HG02759 (cell line): ENCODE data around the gene NSD2.
A peak's percentile ranks its signal among the peaks of the same experiment; 100 is the strongest.
"Not testable (repeated sequence)": the region's sequence is repeated elsewhere in the genome, so short reads cannot be mapped to it uniquely, and the experiment has no call there.

ENCODE experiments used
- ATAC-seq: cut with Tn5 transposase; IDR thresholded peaks from one replicate; pipeline ENCODE4 v1.9.1; 2021; ENCODE audit warnings: mild to moderate bottlenecking, moderate library complexity; ENCODE audit not compliant: unreplicated experiment

Gene NSD2

GRCh38 chr4:1870578-1871443 lies at the start of gene NSD2:
Gene NSD2, plus strand, starts transcription at chr4:1871393. Its CDS starts 29,262 bp downstream, at chr4:1900655.
- ATAC-seq, result peak; percentile 71

- no peak for ATAC-seq
Observed at GRCh38 chr4:1821679-1822567, 49.3 kb upstream of the NSD2 start.

DNA sequence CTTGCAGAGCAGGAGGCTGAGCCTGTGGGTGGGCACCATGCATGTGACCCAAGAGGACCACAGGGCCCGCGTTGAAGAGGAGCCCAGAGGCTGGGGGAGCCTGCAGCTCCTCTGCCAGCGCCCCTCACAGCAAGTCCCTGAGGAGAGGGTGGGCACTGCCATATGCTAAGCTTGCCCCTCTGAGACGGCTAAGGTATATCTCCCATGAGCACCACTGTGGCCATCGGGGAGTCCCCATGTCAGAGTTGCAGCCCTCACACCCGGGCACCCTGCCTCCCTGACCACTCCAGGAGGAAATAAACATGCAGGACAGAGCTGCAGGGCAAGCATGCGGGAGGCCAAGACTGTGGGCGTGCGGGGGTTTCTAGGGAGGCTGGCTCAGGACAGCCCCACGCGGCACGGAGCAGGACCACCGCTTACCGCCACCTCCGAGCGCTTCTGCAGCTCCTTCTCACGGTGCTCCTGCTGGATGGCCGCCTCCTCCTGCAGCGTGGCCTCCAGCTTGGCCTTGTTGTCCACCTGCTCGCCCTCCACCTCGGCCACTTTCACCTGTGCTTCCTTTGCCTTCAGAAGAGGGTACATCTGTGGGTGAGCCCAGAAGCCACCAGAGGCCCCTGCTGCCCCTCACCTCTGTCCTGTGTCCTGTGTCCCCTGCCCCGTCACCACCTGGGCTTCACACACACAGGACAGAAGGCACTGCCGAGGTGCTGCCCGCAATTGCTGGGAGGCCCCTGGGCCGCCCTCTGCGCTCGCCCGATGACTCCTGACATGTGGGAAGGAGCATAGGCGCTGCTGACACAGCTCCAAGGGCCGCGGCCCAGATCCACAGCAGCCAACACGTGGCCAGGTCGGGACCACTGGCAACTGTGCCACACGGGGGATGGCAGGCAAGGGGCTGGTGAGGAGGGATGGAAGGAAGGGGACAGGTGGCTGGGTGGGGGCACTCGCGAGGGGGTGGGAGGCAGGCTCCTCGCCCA lies 48.3 kb upstream of the NSD2 start:
- ATAC-seq, result no peak

DNA sequence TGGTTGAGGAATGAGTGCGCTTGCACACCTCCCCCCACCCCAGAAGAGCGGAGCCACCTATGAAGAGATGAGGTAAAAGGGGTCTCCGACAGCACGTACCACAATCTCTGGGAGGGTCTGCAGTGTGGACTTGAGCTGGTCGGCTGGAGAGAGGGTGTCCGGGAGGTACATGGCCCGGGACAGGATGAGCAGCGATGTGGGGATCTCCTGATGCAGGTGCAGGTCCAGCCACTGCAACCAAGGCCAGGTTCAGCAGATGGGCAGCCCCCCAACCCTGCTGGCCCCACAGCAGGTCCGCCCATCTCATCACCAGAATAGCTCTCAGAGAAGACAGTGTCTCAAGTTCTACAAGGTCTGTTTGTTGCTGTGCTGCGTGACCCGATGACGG lies 47.7 kb upstream of the NSD2 start:
- no peak for ATAC-seq

GRCh38 chr4:1824746-1825145 lies 46.4 kb upstream of the NSD2 start:
- no peak for ATAC-seq

DNA sequence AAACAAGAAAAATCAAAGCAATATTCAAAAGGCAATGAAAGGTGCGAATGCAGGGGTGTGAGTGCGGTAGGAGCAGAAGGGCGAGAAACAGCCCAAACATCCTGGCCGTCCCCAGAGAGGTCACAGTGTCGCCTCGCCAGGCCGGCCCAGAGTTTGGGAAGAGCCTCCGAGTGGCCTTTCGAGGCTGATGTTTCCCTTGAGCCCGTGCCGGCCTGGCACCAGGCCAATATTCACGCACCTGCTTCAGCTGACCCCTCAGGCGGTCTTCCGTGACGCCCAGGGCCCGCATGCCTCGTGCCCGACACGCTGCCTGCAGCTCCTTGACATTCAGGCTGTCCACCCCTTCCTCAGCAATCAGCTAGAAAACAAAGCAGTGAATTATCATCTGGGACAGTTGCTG lies 45.9 kb upstream of the NSD2 start:
- no peak for ATAC-seq

- ATAC-seq, result no peak
Observed at GRCh38 chr4:1826531-1827350, 44.5 kb upstream of the NSD2 start.

GRCh38 chr4:1830234-1830633 lies 41.0 kb upstream of the NSD2 start:
- no peak for ATAC-seq

GRCh38 chr4:1830642-1831228 lies 40.5 kb upstream of the NSD2 start:
- no peak for ATAC-seq

- ATAC-seq, result no peak
Observed at GRCh38 chr4:1831331-1831730, 39.9 kb upstream of the NSD2 start.

- ATAC-seq, result no peak
Observed at GRCh38 chr4:1832690-1833089, 38.5 kb upstream of the NSD2 start.

DNA sequence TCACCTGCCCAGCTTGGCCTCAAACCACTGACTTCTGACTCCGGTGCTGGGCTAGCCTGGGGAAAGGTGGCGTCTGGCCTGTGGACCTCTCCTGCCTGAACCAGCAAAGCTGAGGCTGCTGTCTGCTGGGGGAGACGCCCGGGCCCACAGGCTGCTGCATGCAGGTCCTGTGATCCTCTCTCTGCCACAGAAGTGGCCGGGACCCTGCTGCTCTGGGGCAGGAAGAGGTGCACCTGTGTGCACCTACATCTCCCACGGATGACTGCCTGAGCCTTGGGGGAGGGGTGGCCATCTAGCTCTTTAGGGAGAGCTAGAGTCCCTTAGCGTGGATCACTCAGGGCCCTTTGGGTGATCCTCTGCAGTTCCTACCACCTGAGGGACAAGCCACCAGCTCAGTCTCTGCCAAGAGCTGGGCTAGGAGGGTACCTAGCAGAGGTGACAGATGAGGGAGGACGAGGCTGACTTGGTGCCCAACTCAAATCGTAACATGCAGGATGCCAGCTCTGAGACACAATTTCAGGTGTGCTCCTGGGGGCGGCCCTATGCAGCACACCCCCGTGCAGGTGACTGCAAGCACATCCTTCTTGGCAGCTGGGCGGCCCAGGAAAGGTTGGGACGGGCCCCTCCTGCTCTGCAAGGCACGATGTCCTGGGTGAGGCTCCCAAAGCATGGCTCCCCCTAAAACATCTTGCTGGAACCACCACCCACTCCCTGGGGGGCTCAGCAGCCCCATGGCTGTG lies 37.7 kb upstream of the NSD2 start:
- ATAC-seq, result peak; percentile 20

DNA sequence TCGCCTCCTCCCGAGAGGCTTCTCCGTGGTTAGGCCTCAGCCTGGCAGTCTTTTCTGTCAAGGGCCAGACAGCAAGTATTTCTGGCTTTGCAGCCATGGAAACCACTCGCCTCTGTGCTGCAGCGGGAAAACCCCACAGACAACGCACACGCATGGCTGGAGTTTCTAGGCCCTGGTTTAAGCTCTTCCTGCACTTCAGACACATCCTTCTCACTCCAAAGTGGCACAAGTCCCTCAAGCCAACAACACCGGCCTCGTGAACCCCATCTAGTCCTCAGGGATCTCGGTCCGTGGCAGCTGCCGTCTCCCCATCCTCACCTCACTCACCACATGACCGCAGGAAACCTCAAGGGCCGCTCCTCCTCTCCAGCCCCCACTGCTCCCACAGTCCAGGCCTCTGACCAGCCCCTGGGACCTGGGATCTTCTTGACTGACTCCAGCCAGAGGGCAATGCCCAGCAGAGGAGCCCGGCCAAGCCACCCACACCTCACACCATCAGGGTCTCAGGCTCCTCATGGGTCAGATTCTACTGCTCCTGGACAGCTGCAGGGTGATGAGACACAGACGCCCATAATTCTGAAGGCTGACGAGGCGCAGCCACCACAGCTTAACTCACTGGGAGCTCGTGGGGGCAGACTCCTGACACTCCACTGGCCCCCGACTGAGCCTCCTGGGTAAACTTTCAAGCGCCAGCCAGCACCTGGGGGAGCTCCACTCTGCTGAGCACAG lies 37.0 kb upstream of the NSD2 start:
- ATAC-seq, result peak; percentile 73

- not testable (repeated sequence) for ATAC-seq
Observed at GRCh38 chr4:1835836-1836235, 35.4 kb upstream of the NSD2 start.

DNA sequence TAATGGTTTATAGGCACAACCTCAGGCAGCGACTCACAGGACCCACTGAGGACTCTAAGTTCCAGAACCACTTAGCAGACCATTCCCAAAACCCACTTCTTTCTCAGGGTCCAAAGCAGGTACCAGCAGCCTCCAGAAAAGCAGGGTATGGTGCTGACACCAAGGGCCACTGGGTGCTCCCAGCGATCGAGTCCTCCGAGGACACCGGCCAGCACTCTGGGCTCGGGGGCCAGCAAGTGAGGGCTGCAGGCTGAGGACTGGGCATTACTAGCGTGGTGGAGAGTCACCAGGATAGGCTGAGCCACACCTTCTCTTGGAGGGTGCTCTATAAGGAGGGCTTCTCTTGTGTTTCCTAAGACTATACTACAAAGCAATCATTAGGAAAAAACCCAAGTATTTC lies 34.5 kb upstream of the NSD2 start:
- no peak for ATAC-seq

GRCh38 chr4:1837069-1837468 lies 34.1 kb upstream of the NSD2 start:
- ATAC-seq, result no peak

- no peak for ATAC-seq
Observed at GRCh38 chr4:1839282-1839681, 31.9 kb upstream of the NSD2 start.

GRCh38 chr4:1841201-1841886 lies 29.8 kb upstream of the NSD2 start:
- no peak for ATAC-seq
